AG10803 (cell line): ENCODE data around the gene CIZ1.
"Not testable (repeated sequence)": the region's sequence is repeated elsewhere in the genome, so short reads cannot be mapped to it uniquely, and the experiment has no call there.

Source experiments
- DNase-seq: peaks from one replicate; pipeline ENCODE4 v3.0.0; 2010; ENCODE audit warnings: low read depth
- H3K4me3 ChIP-seq: 2 replicates; pipeline ENCODE4 v1.5.1; 2011; ENCODE audit warnings: mild to moderate bottlenecking, low read length, control low read depth
- TF ChIP-seq, protein P1 (sequence below): conservative IDR thresholded peaks from 2 replicates; pipeline ENCODE4 v1.5.1; 2011; ENCODE audit warnings: mild to moderate bottlenecking, low read length, control low read depth, inconsistent platforms

CIZ1 gene

GRCh38 chr9:128139621-128140020, 51.8 kb downstream of the CIZ1 start:
- no peak for DNase-seq
- TF ChIP-seq, protein P1, sequence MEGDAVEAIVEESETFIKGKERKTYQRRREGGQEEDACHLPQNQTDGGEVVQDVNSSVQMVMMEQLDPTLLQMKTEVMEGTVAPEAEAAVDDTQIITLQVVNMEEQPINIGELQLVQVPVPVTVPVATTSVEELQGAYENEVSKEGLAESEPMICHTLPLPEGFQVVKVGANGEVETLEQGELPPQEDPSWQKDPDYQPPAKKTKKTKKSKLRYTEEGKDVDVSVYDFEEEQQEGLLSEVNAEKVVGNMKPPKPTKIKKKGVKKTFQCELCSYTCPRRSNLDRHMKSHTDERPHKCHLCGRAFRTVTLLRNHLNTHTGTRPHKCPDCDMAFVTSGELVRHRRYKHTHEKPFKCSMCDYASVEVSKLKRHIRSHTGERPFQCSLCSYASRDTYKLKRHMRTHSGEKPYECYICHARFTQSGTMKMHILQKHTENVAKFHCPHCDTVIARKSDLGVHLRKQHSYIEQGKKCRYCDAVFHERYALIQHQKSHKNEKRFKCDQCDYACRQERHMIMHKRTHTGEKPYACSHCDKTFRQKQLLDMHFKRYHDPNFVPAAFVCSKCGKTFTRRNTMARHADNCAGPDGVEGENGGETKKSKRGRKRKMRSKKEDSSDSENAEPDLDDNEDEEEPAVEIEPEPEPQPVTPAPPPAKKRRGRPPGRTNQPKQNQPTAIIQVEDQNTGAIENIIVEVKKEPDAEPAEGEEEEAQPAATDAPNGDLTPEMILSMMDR, result no peak
- H3K4me3 ChIP-seq, result no peak overlapping the region

DNA sequence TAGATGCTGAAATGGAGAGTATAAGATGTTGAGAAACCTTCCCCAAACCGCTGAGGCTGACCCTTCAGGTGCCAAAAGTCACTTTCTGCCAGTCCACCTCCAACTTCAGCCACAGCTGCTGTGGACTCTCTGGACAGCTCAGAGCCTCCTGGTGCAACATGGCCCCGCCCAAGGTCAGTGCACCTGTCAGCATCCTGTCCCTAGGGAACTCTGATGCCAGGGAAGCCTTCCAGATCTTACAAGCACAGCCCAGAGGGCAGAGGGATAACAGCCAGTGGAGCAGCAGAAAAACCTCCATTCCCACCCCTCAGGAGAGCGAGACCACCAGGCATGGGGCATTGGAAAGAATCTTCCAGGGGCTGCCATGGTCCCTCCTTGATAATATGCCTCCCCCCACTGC, 53.4 kb downstream of the CIZ1 start:
- no peak overlapping the region for H3K4me3 ChIP-seq
- DNase-seq, result no peak
- TF ChIP-seq, protein P1, result no peak

GRCh38 chr9:128136816-128137793, 54.3 kb downstream of the CIZ1 start:
- H3K4me3 ChIP-seq, result no peak overlapping the region
- TF ChIP-seq, protein P1, result no peak
- peak; percentile 75 for DNase-seq

DNA sequence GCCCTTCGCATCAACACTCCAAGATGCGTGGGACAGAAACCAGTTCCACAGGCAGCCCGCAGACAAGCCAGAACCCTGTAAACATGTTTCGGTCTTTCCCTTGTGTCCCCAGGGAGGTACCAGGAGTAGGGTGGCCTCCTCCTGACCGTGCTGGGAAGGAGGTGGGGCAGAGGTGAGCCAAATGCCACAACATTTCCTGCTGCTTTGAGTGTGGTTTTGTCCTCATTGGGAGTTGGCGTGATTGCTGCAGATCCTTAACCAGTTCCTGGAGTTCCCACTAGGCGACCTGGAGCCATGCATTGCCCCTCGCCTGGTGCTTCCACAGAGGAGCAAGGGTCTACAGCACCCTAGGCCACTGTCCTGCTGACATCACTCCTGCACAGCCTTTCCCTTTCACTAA, 55.8 kb downstream of the CIZ1 start:
- not testable (repeated sequence) for DNase-seq, H3K4me3 ChIP-seq

DNA sequence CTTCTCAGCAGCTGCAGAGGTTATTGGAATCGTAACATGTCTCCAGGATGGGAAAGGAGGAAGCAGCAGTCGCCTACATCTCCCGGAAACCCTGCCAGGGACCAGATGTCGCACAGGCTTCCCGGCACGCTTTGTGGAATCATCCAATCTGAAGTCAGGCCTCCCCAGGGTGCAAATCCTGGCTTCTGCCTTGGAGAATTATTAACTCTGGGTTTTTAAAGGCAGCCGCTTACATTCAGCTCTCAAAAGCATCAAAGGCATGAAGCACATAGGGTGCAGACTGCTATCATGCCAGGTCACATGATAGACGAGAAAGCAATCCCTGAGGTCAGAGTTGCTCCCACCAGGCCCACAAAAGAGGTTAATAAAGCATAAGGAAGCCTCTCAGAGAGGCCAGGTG, 59.2 kb downstream of the CIZ1 start:
- peak; percentile 20 for DNase-seq
- H3K4me3 ChIP-seq, result not testable (repeated sequence)

DNA sequence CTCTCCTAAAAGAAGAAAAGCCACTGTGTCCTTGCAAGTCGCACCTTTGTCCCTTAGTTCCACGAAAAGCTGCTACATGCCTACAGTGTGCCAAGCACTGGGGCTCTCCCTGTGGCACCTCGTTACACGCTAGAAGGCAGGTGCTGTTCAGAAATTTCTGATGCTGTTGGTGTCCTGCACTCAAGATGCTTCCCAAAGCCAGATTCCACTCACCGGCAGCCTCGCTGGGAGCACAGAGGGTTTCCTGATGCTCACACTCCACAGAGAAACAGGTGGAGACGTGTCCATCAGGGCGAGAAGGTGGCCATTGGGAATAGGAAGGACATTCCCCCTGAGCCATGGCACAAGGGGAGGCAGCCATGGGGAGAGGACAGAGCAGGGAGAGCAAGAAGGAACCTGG, 60.0 kb downstream of the CIZ1 start:
- DNase-seq, H3K4me3 ChIP-seq: not testable (repeated sequence)

GRCh38 chr9:128130651-128131050, 60.7 kb downstream of the CIZ1 start:
- DNase-seq, H3K4me3 ChIP-seq: not testable (repeated sequence)

GRCh38 chr9:128129976-128130590, 61.3 kb downstream of the CIZ1 start:
- TF ChIP-seq, protein P1, result peak; percentile 14; the same call in 1 of the 2 replicates
- DNase-seq, H3K4me3 ChIP-seq: not testable (repeated sequence)

GRCh38 chr9:128128836-128129590, 62.4 kb downstream of the CIZ1 start:
- peak overlapping the region; percentile 97 for H3K4me3 ChIP-seq
- DNase-seq, result no peak
- TF ChIP-seq, protein P1, result no peak
